ENCODE results near the gene GLYATL2. TPM values are rescaled to one million over a fixed set of nuclear protein-coding genes. Genes with fewer than 3 reads are reported as not detected.

Gene GLYATL2
- total and polyA plus RNA-seq, 2 of the 13 experiments (the other 11 are each of a cell fraction or from before 2014, with no cell fraction given): not detected

- TF ChIP-seq ETV6 (CRISPR knock-in tag; conservative IDR thresholded peaks at IDR 0.05) (no peak), FOXA3 (CRISPR knock-in tag; IDR thresholded peaks at IDR 0.05) (peak; percentile 85), ZNF773 (CRISPR knock-in tag; IDR thresholded peaks at IDR 0.05; ENCODE audit: borderline replicate concordance) (no peak), ZNF24 (IDR thresholded peaks at IDR 0.05) (no peak), MIER2 (CRISPR knock-in tag; IDR thresholded peaks at IDR 0.05) (no peak), HDAC2 (CRISPR knock-in tag; IDR thresholded peaks at IDR 0.05) (no peak), XBP1 (CRISPR knock-in tag; IDR thresholded peaks at IDR 0.05) (no peak), ZNF841 (CRISPR knock-in tag; IDR thresholded peaks at IDR 0.05; ENCODE audit: borderline replicate concordance) (no peak), ZNF710 (CRISPR knock-in tag; IDR thresholded peaks at IDR 0.05; ENCODE audit: borderline replicate concordance) (no peak), TBP (CRISPR knock-in tag; IDR thresholded peaks at IDR 0.05) (no peak), MTA3 (CRISPR knock-in tag; IDR thresholded peaks at IDR 0.05) (no peak), ZBTB33 (CRISPR knock-in tag; IDR thresholded peaks at IDR 0.05) (no peak), NFKBIZ (CRISPR knock-in tag; IDR thresholded peaks at IDR 0.05) (no peak), EED (CRISPR knock-in tag; IDR thresholded peaks at IDR 0.05) (no peak), SRSF4 (IDR thresholded peaks at IDR 0.05; ENCODE audit: low read depth, low read length, poor library complexity, severe bottlenecking) (no peak), ZNF569 (CRISPR knock-in tag; IDR thresholded peaks at IDR 0.05; ENCODE audit: borderline replicate concordance) (no peak), BATF2 (CRISPR knock-in tag; IDR thresholded peaks at IDR 0.05) (no peak), ISL2 (CRISPR knock-in tag; IDR thresholded peaks at IDR 0.05) (peak; percentile 67; the same call in 1 of the 2 replicates), ZKSCAN1 (IDR thresholded peaks at IDR 0.05; ENCODE audit: low read length) (no peak), LRRFIP1 (CRISPR knock-in tag; conservative IDR thresholded peaks at IDR 0.05) (no peak), FOXP4 (CRISPR knock-in tag; IDR thresholded peaks at IDR 0.05) (peak; percentile 80)
These were observed 36.1 kb upstream of the GLYATL2 start (continued) for GRCh38 chr11:58880625-58881024.
